Ishikawa (cell line): ENCODE measurements around the gene RRM2.

Source experiments
- CEBPB ChIP-seq: IDR thresholded peaks from 2 replicates; pipeline ENCODE4 v1.6.1; 2012
- CREB1 ChIP-seq: IDR thresholded peaks from 2 replicates; pipeline ENCODE4 v1.6.1; 2012; ENCODE audit warnings: low read depth
- EGR1 ChIP-seq: IDR thresholded peaks from 2 replicates; pipeline ENCODE4 v1.6.1; 2012
- EP300 ChIP-seq: IDR thresholded peaks from 2 replicates; pipeline ENCODE4 v1.6.1; 2012; ENCODE audit warnings: borderline replicate concordance
- FOXM1 ChIP-seq: IDR thresholded peaks from 2 replicates; pipeline ENCODE4 v1.6.1; 2012; ENCODE audit warnings: low read depth, borderline replicate concordance
- MAX ChIP-seq: IDR thresholded peaks from 2 replicates; pipeline ENCODE4 v1.6.1; 2012
- NFIC ChIP-seq: IDR thresholded peaks from 2 replicates; pipeline ENCODE4 v1.6.1; 2012
- RAD21 ChIP-seq: IDR thresholded peaks from 2 replicates; pipeline ENCODE4 v1.6.1; 2012; ENCODE audit warnings: low read depth
- REST ChIP-seq: IDR thresholded peaks from 2 replicates; pipeline ENCODE4 v1.6.1; 2012; ENCODE audit warnings: low read depth, mild to moderate bottlenecking
- TAF1 ChIP-seq: IDR thresholded peaks from 2 replicates; pipeline ENCODE4 v1.6.1; 2012; ENCODE audit warnings: low read depth, mild to moderate bottlenecking
- TCF12 ChIP-seq: IDR thresholded peaks from 2 replicates; pipeline ENCODE4 v1.6.1; 2012; ENCODE audit warnings: low read depth
- TEAD4 ChIP-seq: IDR thresholded peaks from 2 replicates; pipeline ENCODE4 v1.6.1; 2012
- YY1 ChIP-seq: IDR thresholded peaks from 2 replicates; pipeline ENCODE4 v1.6.1; 2012; ENCODE audit warnings: low read depth
- ZBTB7A ChIP-seq: IDR thresholded peaks from 2 replicates; pipeline ENCODE4 v1.6.1; 2012; ENCODE audit warnings: low read depth
- TF ChIP-seq, protein P1 (sequence below): IDR thresholded peaks from 2 replicates; pipeline ENCODE4 v1.6.1; 2012

The RRM2 gene

DNA sequence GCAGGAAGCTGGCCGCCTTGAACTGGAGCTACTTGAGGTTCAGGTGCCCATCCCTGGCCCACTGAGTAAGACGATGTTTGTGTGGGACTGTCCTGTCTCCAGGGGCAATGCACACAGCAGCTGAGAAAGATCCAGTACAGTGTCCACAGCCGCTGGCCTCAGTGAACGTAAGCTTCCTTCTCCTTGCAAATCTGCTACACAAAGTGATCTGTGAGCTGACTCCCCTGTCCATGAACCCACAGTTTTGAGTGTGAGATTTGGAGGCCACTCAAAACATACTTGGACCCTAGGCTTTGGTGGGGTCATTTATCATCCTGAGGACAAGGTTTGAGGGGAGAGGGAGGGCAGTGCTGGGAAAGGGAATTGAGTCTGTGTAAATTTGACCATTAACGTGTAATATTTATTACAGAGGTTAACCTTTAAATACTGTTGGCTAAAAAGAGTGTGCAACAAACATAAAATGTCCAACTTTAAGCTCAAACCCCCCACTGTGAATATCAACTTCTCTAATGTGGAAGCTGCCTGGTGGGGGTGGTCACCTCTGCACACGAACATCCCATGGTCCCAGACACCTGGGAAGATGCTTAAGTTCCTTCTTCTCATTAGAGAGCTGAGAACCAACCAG, 37.4 kb upstream of the RRM2 start:
- TF ChIP-seq TEAD4, result no peak
- no peak for TF ChIP-seq CREB1
- no peak for TF ChIP-seq YY1
- no peak for TF ChIP-seq MAX
- TF ChIP-seq RAD21, result no peak
- no peak for TF ChIP-seq EGR1
- TF ChIP-seq TAF1, result no peak
- TF ChIP-seq REST, result no peak
- no peak for TF ChIP-seq FOXM1
- no peak for TF ChIP-seq TCF12
- no peak for TF ChIP-seq NFIC
- TF ChIP-seq, protein P1, sequence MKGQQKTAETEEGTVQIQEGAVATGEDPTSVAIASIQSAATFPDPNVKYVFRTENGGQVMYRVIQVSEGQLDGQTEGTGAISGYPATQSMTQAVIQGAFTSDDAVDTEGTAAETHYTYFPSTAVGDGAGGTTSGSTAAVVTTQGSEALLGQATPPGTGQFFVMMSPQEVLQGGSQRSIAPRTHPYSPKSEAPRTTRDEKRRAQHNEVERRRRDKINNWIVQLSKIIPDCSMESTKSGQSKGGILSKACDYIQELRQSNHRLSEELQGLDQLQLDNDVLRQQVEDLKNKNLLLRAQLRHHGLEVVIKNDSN, result no peak
- no peak for TF ChIP-seq CEBPB
- TF ChIP-seq EP300, result no peak
- no peak for TF ChIP-seq ZBTB7A

GRCh38 chr2:10085668-10086059, 36.9 kb upstream of the RRM2 start:
- TF ChIP-seq YY1, result no peak
- no peak for TF ChIP-seq FOXM1
- TF ChIP-seq MAX, result no peak
- no peak for TF ChIP-seq TAF1
- no peak for TF ChIP-seq ZBTB7A

DNA sequence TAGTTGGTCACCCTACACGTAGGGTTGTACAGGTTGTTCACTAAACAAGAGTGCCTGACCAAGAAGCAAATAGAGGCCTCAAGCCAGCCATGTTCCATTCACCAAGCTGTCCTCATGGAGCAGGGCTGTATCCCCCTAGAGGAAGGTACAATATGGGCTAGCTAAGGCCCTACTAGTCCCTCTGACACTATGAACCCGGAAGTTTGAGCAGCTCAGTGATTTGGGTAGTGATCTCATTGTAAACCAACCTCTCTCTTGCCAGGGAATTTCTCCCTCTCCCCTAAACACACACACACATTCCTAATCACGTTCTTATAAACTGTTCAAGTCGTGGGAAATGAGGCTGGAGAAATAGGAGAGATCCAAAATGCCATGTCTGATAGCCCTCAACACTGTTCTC, 35.6 kb upstream of the RRM2 start:
- TF ChIP-seq REST (no peak), EP300 (no peak), TEAD4 (no peak), CREB1 (no peak), RAD21 (no peak)
- TF ChIP-seq, protein P1, result no peak

DNA sequence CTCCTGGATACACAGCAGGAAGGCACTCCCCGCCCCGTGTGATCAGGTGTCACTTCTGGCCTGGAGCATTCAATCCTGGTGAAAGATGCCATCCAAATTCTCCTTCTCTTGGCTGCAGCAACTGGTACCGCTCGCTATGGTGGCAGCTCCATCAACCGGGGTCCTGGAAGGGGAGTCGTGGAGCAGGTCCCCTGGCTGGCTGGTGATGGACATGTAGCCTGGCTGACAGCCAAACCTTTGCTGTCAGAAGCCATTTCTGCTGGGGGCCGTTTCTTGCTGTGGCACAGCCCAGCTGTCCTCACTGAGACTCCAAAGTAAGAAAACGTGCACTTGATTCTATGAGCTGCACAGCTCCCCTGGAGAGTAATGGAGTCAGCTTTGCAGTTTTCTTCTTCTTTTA, 35.2 kb upstream of the RRM2 start:
- no peak for TF ChIP-seq MAX
- no peak for TF ChIP-seq CEBPB
- TF ChIP-seq NFIC, result no peak
- TF ChIP-seq, protein P1, result no peak
- TF ChIP-seq YY1, result no peak
- TF ChIP-seq TCF12, result no peak
- TF ChIP-seq CREB1, result no peak
- TF ChIP-seq REST, result no peak
- no peak for TF ChIP-seq TEAD4
- TF ChIP-seq RAD21, result no peak
- TF ChIP-seq EGR1, result no peak
